Measurements from ENCODE around the gene PLXNC1.

Gene PLXNC1

DNA sequence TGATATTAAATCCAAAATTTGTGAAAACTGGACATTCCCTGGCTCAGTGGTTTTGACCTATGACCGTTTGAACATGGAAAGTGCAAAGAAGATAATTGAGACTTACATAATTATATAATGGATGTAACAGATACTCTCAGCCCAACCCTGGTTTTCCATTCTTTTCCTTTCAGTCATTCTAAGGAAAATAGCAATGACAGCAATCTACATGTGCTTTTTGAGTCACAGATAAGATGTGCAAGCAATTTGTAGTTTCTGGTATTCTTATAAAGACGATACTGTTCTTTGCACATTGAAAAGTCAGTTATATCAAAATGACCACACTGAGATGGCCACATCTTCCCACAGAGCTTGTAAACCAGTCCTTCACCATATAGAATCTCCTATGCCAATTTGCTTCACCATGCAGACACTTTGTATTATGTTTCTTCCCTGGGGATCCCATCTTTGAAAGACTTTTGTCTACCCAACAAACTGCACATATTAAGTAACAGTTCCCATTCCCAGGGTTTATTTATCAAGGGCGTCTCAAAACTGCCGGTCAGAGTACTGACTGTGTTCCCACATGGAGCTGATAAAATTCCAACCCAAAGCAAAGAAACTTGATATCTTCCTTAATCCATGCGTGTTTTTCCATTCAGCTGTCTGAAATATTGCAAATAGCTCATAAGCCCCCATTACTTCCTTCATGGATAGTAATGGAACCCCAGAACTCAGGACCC lies 34.8 kb downstream of the PLXNC1 start:
- no peak overlapping the region for H3K9ac ChIP-seq
- H3K4me2 ChIP-seq, result no peak overlapping the region
- no peak overlapping the region for H3K27ac ChIP-seq
- H3K36me3 ChIP-seq (ENCODE audit: insufficient read depth), result no peaks in the 10 kb centered on the region
- no peaks in the 10 kb centered on the region for H3K79me2 ChIP-seq (ENCODE audit: insufficient read depth, low read depth)
- H3K4me3 ChIP-seq (IDR thresholded peaks at IDR 0.05; ENCODE audit: insufficient read depth, low read depth, low read length), result no peak overlapping the region
- no peak overlapping the region for H2AFZ ChIP-seq (ENCODE audit: low read depth)
- H3K27me3 ChIP-seq (ENCODE audit: insufficient read depth, low read depth), result no peaks in the 10 kb centered on the region
- TF ChIP-seq, protein P1, sequence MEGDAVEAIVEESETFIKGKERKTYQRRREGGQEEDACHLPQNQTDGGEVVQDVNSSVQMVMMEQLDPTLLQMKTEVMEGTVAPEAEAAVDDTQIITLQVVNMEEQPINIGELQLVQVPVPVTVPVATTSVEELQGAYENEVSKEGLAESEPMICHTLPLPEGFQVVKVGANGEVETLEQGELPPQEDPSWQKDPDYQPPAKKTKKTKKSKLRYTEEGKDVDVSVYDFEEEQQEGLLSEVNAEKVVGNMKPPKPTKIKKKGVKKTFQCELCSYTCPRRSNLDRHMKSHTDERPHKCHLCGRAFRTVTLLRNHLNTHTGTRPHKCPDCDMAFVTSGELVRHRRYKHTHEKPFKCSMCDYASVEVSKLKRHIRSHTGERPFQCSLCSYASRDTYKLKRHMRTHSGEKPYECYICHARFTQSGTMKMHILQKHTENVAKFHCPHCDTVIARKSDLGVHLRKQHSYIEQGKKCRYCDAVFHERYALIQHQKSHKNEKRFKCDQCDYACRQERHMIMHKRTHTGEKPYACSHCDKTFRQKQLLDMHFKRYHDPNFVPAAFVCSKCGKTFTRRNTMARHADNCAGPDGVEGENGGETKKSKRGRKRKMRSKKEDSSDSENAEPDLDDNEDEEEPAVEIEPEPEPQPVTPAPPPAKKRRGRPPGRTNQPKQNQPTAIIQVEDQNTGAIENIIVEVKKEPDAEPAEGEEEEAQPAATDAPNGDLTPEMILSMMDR (conservative IDR thresholded peaks at IDR 0.05; ENCODE audit: low read depth, low read length), result no peak
- no peaks in the 10 kb centered on the region for H4K20me1 ChIP-seq (ENCODE audit: insufficient read depth)
- H3K4me1 ChIP-seq (ENCODE audit: low read depth, poor library complexity, severe bottlenecking), result peaks cover 5% of the 10 kb centered on the region

DNA sequence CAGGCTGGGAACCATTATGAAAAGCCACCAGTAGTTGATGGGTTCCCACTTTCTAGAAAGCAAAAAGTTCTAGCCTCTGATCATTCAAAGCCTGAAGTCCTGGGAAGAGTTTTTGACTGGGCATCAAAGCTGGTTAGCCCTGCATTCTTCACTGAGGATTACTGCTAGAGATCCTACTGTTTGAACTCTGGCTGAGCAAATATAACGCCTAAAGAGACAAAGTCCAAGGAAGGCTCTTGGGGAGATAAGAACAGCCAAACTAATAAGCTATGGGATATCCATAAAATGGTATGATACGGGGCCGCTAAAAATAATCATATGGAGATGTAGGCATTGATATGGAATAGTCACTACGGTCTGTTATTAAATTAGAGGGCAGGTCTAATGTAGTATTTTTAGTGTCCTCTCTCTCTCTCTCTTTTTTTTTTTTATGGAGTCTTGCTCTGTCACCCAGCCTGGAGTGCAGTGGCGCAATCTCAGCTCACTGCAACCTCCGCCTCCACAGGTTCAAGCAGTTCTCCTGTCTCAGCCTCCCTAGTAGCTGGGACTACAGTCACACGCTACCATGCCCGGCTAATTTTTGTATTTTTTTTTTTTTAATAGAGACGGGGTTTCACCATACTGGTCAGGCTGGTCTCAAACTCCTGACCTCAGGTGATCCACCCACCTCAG lies 35.5 kb downstream of the PLXNC1 start:
- H3K27me3 ChIP-seq (ENCODE audit: insufficient read depth, low read depth), result no peaks in the 10 kb centered on the region
- no peak overlapping the region for H3K4me2 ChIP-seq
- H3K4me3 ChIP-seq (IDR thresholded peaks at IDR 0.05; ENCODE audit: insufficient read depth, low read depth, low read length), result no peak overlapping the region

DNA sequence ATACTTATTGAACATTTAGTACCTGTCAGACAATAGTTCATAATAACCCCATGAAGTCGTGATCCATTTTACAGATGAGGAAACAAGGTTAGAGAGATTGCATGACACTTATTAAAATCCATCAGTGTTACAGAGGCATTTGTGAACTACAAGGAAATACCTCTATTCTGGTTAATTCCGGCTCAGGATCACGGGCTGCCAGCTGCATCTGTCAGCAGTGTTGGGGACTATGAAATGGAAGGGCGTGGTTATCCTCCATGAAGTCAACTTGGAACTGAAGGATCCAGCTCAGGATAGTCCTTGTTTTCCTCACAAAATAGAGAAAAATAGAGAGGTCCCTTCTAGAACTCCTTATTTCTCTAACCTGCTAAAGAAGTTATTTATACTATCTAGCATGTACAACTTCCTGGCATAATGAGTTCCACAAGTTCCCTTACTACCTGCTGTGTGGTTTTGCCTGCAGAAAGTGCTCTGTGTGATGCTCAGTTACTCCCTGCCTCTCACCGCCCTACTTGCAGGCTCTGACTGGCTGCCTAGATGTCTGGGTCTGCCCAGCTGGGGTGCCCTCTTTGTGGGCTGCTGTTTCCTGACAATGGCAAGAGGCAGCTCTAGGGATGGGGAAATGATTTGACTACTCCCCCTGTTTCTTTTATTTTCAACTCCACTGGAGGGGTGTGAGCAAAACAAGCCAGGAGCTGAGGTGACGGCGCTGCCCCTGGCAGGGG lies 36.8 kb downstream of the PLXNC1 start:
- no peak overlapping the region for H3K27ac ChIP-seq
- H3K79me2 ChIP-seq (ENCODE audit: insufficient read depth, low read depth), result no peaks in the 10 kb centered on the region
- no peak overlapping the region for H3K9ac ChIP-seq
- H3K36me3 ChIP-seq (ENCODE audit: insufficient read depth), result no peaks in the 10 kb centered on the region
- H3K27me3 ChIP-seq (ENCODE audit: insufficient read depth, low read depth), result no peaks in the 10 kb centered on the region
- no peak overlapping the region for H3K4me2 ChIP-seq
- H3K4me3 ChIP-seq (IDR thresholded peaks at IDR 0.05; ENCODE audit: insufficient read depth, low read depth, low read length), result no peak overlapping the region
- peaks cover 7% of the 10 kb centered on the region for H3K4me1 ChIP-seq (ENCODE audit: low read depth, poor library complexity, severe bottlenecking)
- H4K20me1 ChIP-seq (ENCODE audit: insufficient read depth), result no peaks in the 10 kb centered on the region
- no peak overlapping the region for H2AFZ ChIP-seq (ENCODE audit: low read depth)
- TF ChIP-seq, protein P1 (conservative IDR thresholded peaks at IDR 0.05; ENCODE audit: low read depth, low read length), result no peak

More for the DNA sequence above, 35.5 kb downstream of the PLXNC1 start:
- TF ChIP-seq, protein P1 (conservative IDR thresholded peaks at IDR 0.05; ENCODE audit: low read depth, low read length), result no peak
- no peak overlapping the region for H3K9ac ChIP-seq
- no peak overlapping the region for H2AFZ ChIP-seq (ENCODE audit: low read depth)
- H3K4me1 ChIP-seq (ENCODE audit: low read depth, poor library complexity, severe bottlenecking), result peaks cover 5% of the 10 kb centered on the region
- H3K27ac ChIP-seq, result no peak overlapping the region
- no peaks in the 10 kb centered on the region for H3K79me2 ChIP-seq (ENCODE audit: insufficient read depth, low read depth)
- no peaks in the 10 kb centered on the region for H3K36me3 ChIP-seq (ENCODE audit: insufficient read depth)
- H4K20me1 ChIP-seq (ENCODE audit: insufficient read depth), result no peaks in the 10 kb centered on the region

DNA sequence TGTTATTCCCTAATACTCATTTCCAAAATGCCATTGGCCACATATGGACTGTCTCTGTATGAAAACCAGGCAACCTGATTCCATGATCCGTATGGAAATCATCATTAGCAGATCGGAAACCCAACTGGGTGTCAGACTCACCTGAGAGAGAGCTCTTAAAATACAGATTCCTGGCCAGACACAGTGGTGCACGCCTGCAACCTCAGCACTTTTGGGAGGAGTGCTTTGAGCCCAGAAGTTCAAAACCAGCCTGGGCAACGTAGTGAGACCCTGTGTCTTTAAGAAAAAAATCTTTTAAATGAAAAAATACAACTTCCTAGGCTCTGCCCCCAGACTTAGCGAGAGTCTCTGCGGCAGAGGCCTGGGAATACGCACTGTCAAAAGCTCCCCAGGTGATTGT lies 37.4 kb downstream of the PLXNC1 start:
- H3K27me3 ChIP-seq (ENCODE audit: insufficient read depth, low read depth), result no peaks in the 10 kb centered on the region
- H3K4me3 ChIP-seq (IDR thresholded peaks at IDR 0.05; ENCODE audit: insufficient read depth, low read depth, low read length), result no peak overlapping the region
- peaks cover 9% of the 10 kb centered on the region for H3K4me1 ChIP-seq (ENCODE audit: low read depth, poor library complexity, severe bottlenecking)
- H3K36me3 ChIP-seq (ENCODE audit: insufficient read depth), result no peaks in the 10 kb centered on the region
- TF ChIP-seq, protein P1 (conservative IDR thresholded peaks at IDR 0.05; ENCODE audit: low read depth, low read length), result no peak
- no peak overlapping the region for H3K4me2 ChIP-seq
- H4K20me1 ChIP-seq (ENCODE audit: insufficient read depth), result no peaks in the 10 kb centered on the region
- H3K79me2 ChIP-seq (ENCODE audit: insufficient read depth, low read depth), result no peaks in the 10 kb centered on the region
- no peak overlapping the region for H3K9ac ChIP-seq
- H3K27ac ChIP-seq, result no peak overlapping the region
- H2AFZ ChIP-seq (ENCODE audit: low read depth), result no peak overlapping the region
